Mammary epithelial cell (primary cell): ENCODE data around the gene BSDC1.
A peak's percentile ranks its signal among the peaks of the same experiment; 100 is the strongest.

Experiments
- EZH2 ChIP-seq: IDR thresholded peaks from 2 replicates; pipeline ENCODE4 v1.6.1; 2012; ENCODE audit warnings: low read length, inconsistent platforms, borderline replicate concordance
- TF ChIP-seq, protein P1 (sequence below), 2 donors: IDR thresholded peaks in 1 of 2; conservative IDR thresholded peaks in 1 of 2; 2 replicates each; pipeline ENCODE4 v1.5.1; 2011 to 2012; ENCODE audit warnings: inconsistent platforms in 2 of 2, low read length in 2 of 2, mild to moderate bottlenecking in 2 of 2, control low read depth in 1 of 2, low read depth in 1 of 2; ENCODE audit not compliant: insufficient read depth in 1 of 2; ENCODE audit errors: extremely low read depth in 1 of 2

DNA sequence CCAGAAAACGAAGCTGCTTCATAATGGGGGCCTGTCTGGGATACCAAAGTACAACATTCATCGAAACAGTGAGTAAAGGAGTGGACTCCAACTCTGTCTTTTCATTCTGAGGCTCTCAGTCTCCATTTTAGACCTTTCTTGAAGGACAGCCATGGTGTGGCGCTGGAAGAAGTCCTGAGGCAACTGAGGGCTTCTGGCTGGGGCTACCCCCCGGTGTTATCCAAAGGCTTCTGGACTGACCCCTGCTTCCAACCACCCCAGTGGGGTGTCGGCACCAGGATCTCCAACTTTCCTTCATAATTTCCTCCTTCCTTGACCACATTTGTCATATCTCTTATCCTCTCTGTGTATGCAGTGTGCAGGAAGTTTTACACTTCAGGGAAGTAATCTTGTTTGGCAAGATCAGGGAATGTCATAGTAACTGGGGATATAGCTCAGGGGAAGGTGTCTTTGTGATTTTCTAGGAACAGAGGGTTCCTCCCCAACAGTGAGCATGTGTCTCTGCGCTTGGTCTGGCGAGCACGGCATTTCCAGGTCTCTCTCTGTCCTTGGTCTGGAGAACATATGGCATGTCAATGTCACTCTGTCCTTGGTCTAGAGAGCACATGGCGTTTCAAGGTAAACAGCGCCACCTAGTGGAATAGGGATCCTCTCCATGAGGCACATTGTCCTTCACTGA, 19.4 kb upstream of the BSDC1 start:
- TF ChIP-seq, protein P1, sequence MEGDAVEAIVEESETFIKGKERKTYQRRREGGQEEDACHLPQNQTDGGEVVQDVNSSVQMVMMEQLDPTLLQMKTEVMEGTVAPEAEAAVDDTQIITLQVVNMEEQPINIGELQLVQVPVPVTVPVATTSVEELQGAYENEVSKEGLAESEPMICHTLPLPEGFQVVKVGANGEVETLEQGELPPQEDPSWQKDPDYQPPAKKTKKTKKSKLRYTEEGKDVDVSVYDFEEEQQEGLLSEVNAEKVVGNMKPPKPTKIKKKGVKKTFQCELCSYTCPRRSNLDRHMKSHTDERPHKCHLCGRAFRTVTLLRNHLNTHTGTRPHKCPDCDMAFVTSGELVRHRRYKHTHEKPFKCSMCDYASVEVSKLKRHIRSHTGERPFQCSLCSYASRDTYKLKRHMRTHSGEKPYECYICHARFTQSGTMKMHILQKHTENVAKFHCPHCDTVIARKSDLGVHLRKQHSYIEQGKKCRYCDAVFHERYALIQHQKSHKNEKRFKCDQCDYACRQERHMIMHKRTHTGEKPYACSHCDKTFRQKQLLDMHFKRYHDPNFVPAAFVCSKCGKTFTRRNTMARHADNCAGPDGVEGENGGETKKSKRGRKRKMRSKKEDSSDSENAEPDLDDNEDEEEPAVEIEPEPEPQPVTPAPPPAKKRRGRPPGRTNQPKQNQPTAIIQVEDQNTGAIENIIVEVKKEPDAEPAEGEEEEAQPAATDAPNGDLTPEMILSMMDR (conservative IDR thresholded peaks at IDR 0.05 in 1 of 2, IDR thresholded peaks at IDR 0.05 in 1 of 2; ENCODE audit: extremely low read depth in 1 of 2, insufficient read depth in 1 of 2, low read depth in 1 of 2, low read length in 2 of 2) = peak; percentile 67 to 78
- no peak for TF ChIP-seq EZH2
